ENCODE data around the gene PPP1R3G.

Gene PPP1R3G

DNA sequence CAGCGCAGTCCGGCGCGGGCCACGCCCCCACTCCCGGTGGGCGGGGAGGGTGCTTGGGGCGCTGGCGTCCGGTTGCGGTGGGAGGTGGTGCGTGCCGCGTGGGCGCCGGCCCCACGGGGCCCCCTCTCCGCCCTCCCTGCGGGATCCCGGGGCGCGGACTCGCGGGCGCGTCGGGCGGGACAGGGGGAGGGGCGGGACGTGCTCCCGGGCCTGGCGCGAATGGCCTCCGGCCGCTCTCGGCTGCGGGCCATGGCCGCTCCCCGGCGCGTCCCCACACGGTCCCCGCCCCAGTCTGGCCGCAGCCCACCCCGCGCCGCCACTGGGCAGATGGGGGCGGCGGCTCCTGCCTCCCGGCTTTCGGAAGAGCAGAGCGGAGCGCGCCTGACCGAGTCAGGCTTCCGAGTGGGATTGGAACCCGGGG, 771 bp upstream of the PPP1R3G start:
- no peak for TF ChIP-seq POLR2AphosphoS5 (IDR thresholded peaks at IDR 0.05; ENCODE audit: low read depth)
- TF ChIP-seq REST (IDR thresholded peaks at IDR 0.05; ENCODE audit: insufficient replicate concordance, low read depth), result no peak
- TF ChIP-seq, protein P1, sequence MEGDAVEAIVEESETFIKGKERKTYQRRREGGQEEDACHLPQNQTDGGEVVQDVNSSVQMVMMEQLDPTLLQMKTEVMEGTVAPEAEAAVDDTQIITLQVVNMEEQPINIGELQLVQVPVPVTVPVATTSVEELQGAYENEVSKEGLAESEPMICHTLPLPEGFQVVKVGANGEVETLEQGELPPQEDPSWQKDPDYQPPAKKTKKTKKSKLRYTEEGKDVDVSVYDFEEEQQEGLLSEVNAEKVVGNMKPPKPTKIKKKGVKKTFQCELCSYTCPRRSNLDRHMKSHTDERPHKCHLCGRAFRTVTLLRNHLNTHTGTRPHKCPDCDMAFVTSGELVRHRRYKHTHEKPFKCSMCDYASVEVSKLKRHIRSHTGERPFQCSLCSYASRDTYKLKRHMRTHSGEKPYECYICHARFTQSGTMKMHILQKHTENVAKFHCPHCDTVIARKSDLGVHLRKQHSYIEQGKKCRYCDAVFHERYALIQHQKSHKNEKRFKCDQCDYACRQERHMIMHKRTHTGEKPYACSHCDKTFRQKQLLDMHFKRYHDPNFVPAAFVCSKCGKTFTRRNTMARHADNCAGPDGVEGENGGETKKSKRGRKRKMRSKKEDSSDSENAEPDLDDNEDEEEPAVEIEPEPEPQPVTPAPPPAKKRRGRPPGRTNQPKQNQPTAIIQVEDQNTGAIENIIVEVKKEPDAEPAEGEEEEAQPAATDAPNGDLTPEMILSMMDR (IDR thresholded peaks at IDR 0.05; ENCODE audit: insufficient read depth, low read length), result no peak
- no peak for TF ChIP-seq SPI1 (IDR thresholded peaks at IDR 0.05; ENCODE audit: borderline replicate concordance, low read depth)
- TF ChIP-seq GABPA (IDR thresholded peaks at IDR 0.05; ENCODE audit: low read depth), result no peak
- Histone ChIP-seq H3K27ac (replicated peaks) (no peak overlapping the region), H3K4me3 (replicated peaks; ENCODE audit: insufficient read depth, low read length) (peak overlapping the region; percentile 59), H3K27me3 (ENCODE audit: insufficient read depth, poor library complexity, severe bottlenecking) (peaks cover 28% of the 10 kb centered on the region)
- DNase-seq (ENCODE audit: low read depth in 1 of 2, low spot score in 1 of 2), result no peak

- TF ChIP-seq, protein P1 (IDR thresholded peaks at IDR 0.05; ENCODE audit: insufficient read depth, low read length), result no peak
- no peak for TF ChIP-seq SPI1 (IDR thresholded peaks at IDR 0.05; ENCODE audit: borderline replicate concordance, low read depth)
- no peak for TF ChIP-seq REST (IDR thresholded peaks at IDR 0.05; ENCODE audit: insufficient replicate concordance, low read depth)
- no peak for TF ChIP-seq GABPA (IDR thresholded peaks at IDR 0.05; ENCODE audit: low read depth)
- no peak for TF ChIP-seq POLR2AphosphoS5 (IDR thresholded peaks at IDR 0.05; ENCODE audit: low read depth)
- no peak overlapping the region for H3K27ac ChIP-seq (replicated peaks)
- H3K4me3 ChIP-seq (replicated peaks; ENCODE audit: insufficient read depth, low read length), result peak overlapping the region; percentile 59
- peaks cover 28% of the 10 kb centered on the region for H3K27me3 ChIP-seq (ENCODE audit: insufficient read depth, poor library complexity, severe bottlenecking)
- DNase-seq (ENCODE audit: low read depth in 1 of 2, low spot score in 1 of 2), result peak; percentile 23 to 47
These were observed 630 bp downstream of the PPP1R3G start for GRCh38 chr6:5085648-5086293.

GRCh38 chr6:5086294-5086890, 1.3 kb downstream of the PPP1R3G start:
- no peak for TF ChIP-seq GABPA (IDR thresholded peaks at IDR 0.05; ENCODE audit: low read depth)
- TF ChIP-seq POLR2AphosphoS5 (IDR thresholded peaks at IDR 0.05; ENCODE audit: low read depth), result no peak
- TF ChIP-seq REST (IDR thresholded peaks at IDR 0.05; ENCODE audit: insufficient replicate concordance, low read depth), result no peak
- no peak for TF ChIP-seq SPI1 (IDR thresholded peaks at IDR 0.05; ENCODE audit: borderline replicate concordance, low read depth)
- TF ChIP-seq, protein P1 (IDR thresholded peaks at IDR 0.05; ENCODE audit: insufficient read depth, low read length), result no peak
- H3K27ac ChIP-seq (replicated peaks), result no peak overlapping the region
- H3K27me3 ChIP-seq (ENCODE audit: insufficient read depth, poor library complexity, severe bottlenecking), result peaks cover 28% of the 10 kb centered on the region
- peak overlapping the region; percentile 59; the same call in 1 of the 2 replicates for H3K4me3 ChIP-seq (replicated peaks; ENCODE audit: insufficient read depth, low read length)
- no peak for DNase-seq (ENCODE audit: low read depth in 1 of 2, low spot score in 1 of 2)

Data from HL-60 (cell line).